ENCODE data around the gene SDK2.

DNA sequence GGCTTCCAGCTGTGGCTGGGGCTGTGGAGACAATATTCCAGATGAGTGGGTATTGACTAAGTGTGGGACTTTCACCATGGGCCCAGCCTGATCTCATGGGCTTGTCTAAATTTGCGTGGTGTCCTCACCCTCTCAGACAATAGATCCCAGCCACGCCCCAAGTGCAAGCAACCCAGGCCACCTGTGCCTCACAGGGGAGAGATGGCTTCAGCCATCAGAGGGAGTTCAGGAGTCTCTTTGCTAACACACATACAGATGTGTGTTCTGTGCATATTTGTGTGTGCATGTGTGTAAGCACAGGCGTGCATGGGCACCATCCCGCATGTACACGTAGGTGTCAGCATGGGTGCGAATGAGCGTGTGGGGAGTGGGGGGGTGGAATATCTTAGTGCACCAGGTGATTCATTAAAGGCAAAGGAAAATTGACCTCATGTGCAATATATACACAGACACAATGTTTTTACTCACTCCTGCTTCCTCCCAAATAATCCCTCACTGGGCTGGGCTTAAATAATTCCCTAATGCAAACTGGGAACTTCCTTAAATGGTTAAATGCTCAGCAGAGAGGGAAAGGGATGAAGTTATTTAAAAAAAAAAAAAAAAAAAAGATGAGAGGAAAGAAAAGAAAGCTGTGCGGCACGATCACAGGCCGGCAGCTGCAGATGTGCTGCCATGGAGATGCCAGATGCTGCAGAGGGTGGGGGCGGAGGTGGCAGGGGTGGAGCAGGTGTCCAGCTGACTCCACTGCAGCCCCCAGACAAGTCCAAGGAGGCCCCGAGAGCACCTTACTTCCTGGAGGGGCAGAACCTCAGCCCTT is 308.4 kb downstream of the SDK2 start:
- TF ChIP-seq, protein P1, sequence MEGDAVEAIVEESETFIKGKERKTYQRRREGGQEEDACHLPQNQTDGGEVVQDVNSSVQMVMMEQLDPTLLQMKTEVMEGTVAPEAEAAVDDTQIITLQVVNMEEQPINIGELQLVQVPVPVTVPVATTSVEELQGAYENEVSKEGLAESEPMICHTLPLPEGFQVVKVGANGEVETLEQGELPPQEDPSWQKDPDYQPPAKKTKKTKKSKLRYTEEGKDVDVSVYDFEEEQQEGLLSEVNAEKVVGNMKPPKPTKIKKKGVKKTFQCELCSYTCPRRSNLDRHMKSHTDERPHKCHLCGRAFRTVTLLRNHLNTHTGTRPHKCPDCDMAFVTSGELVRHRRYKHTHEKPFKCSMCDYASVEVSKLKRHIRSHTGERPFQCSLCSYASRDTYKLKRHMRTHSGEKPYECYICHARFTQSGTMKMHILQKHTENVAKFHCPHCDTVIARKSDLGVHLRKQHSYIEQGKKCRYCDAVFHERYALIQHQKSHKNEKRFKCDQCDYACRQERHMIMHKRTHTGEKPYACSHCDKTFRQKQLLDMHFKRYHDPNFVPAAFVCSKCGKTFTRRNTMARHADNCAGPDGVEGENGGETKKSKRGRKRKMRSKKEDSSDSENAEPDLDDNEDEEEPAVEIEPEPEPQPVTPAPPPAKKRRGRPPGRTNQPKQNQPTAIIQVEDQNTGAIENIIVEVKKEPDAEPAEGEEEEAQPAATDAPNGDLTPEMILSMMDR (IDR thresholded peaks at IDR 0.05; ENCODE audit: low read length): no peak
- TF ChIP-seq EZH2phosphoT487 (IDR thresholded peaks at IDR 0.05; ENCODE audit: low read length): no peak

Measured in MM.1S (cell line).